Thymus (tissue), 11 donors: Measurements from ENCODE around the gene MTA2. TPM values are rescaled to one million over a fixed set of nuclear protein-coding genes. Genes with fewer than 3 reads are reported as not detected.

Experiments
- DNase-seq, 9 donors: peaks; one replicate each; pipeline ENCODE4 v3.0.0-alpha.2; 2013; ENCODE audit warnings: low spot score in 9 of 9, low read depth in 6 of 9, missing footprints in 1 of 9
- H3K27ac ChIP-seq, 2 donors: one replicate each; pipeline ENCODE4 v1.5.1; 2013; ENCODE audit warnings: control low read depth in 1 of 2, low read depth in 1 of 2, low read length in 1 of 2, mild to moderate bottlenecking in 1 of 2, moderate library complexity in 1 of 2
- H3K27me3 ChIP-seq, 2 donors: one replicate each; pipeline ENCODE4 v1.5.1; 2013; ENCODE audit warnings: low read length in 1 of 2; ENCODE audit not compliant: control insufficient read depth in 2 of 2, insufficient read depth in 1 of 2
- H3K36me3 ChIP-seq, 2 donors: one replicate each; pipeline ENCODE4 v1.5.1; 2013; ENCODE audit warnings: low read length in 1 of 2, mild to moderate bottlenecking in 1 of 2, moderate library complexity in 1 of 2; ENCODE audit not compliant: control insufficient read depth in 2 of 2, insufficient read depth in 2 of 2
- H3K4me1 ChIP-seq, 2 donors: one replicate each; pipeline ENCODE4 v1.5.1; 2013; ENCODE audit warnings: low read length in 2 of 2; ENCODE audit not compliant: control insufficient read depth in 2 of 2, insufficient read depth in 2 of 2
- H3K4me3 ChIP-seq, 2 donors: one replicate each; pipeline ENCODE4 v1.5.1; 2013; ENCODE audit warnings: low read length in 2 of 2, control low read depth in 1 of 2, mild to moderate bottlenecking in 1 of 2
- H3K9me3 ChIP-seq, 2 donors: one replicate each; pipeline ENCODE4 v1.5.1; 2013; ENCODE audit warnings: low read length in 1 of 2, mild to moderate bottlenecking in 1 of 2; ENCODE audit not compliant: control insufficient read depth in 2 of 2, insufficient read depth in 1 of 2
- WGBS: extraction: QIAGEN DNeasy Blood & Tissue Kit; methylation state at CpG from one replicate; pipeline ENCODE4 v1.1.7; 2013; 5-methylcytosine and 5-hydroxymethylcytosine counted together
- polyA plus RNA-seq: library from polyadenylated mRNA; stranded (reverse); fragments of 200-250 nt; gene quantifications from one replicate; pipeline ENCODE4 v1.2.3, GENCODE V29; 2013
- total RNA-seq: library from RNA; stranded (reverse); fragments of 120-200 nt; gene quantifications from one replicate; pipeline ENCODE4 v1.2.4, GENCODE V29; 2013
- donor health status: healthy.

MTA2 gene
- total and polyA plus RNA-seq, 2 donors: 79.3 to 121 TPM

DNA sequence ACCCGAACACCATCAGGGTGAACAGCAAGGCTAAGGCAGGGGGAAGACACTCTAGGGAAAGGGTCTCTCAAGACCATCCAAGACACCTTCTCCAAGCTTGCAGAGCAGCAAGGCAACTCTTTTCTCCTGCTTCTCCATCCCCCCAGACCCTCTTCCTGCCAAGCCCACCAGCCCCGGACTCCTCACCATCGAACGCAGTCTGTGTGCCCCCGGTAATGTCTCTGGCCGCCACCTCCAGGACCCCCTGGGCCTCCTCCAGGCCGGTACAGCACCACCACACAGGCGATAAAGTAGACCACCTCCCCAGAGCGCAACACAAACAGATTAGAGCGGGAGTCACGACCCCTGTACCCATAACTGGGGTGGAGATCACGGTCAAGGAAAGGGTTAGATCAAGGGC is 7.1 kb upstream of the MTA2 start:
- H3K4me3 ChIP-seq: no peak overlapping the region
- DNase-seq: no peak
- 99% methylated on average over 12 of the region's 12 CpGs for WGBS
- H3K27ac ChIP-seq: no peak overlapping the region
- peaks cover 25 to 26% of the 10 kb centered on the region in 2 donors for H3K36me3 ChIP-seq
- H3K9me3 ChIP-seq: no peaks in the 10 kb centered on the region
- H3K27me3 ChIP-seq: no peaks in the 10 kb centered on the region
- H3K4me1 ChIP-seq: peaks cover 0 to 22% of the 10 kb centered on the region in 2 donors

DNA sequence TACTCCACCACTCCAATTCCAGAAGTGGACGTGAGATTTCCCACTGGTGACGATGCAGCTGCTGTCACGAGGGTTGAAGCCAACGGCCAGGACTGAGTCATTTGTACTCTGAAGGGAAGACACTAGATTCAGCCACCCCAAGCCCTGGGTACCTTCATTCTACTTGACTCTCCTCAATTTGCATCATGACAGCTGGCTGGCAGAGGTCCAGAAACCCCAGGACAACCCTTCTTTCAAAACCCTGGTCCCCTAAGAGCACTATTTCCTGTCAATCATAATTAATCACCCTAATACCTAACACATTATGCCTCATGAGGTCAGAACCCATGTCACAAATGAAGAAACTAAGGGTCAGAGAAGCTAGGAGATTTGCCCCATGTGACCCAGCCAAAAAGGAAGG is 6.0 kb upstream of the MTA2 start:
- H3K27ac ChIP-seq: no peak overlapping the region
- H3K27me3 ChIP-seq: peaks cover 0 to 4% of the 10 kb centered on the region in 2 donors
- no peak for DNase-seq
- peaks cover 25 to 29% of the 10 kb centered on the region in 2 donors for H3K36me3 ChIP-seq
- no peaks in the 10 kb centered on the region for H3K9me3 ChIP-seq
- peaks cover 0 to 22% of the 10 kb centered on the region in 2 donors for H3K4me1 ChIP-seq
- no peak overlapping the region for H3K4me3 ChIP-seq
- 87% methylated on average over 4 of the region's 4 CpGs for WGBS

DNA sequence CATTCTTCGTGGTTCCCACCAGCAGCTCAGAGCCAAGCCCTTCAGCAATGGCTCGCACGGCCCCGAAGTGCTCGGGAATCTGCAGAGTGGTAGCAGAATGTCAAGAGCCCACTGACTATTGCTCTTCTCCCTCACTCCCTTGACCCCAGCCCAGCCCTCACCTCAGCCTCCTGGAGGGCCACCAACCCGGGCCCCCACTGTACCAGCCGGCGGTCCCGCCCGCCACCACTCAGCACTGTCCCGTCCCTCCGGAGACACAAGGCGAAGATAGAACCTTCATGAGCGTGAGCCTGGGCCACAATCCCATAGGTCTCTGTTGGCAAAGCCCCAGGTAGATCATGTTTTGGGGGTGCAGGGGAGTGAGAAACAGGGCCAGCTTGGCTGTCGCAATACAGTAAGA is 4.2 kb upstream of the MTA2 start:
- no peak overlapping the region for H3K4me3 ChIP-seq
- no peaks in the 10 kb centered on the region for H3K9me3 ChIP-seq
- peaks cover 6 to 20% of the 10 kb centered on the region in 2 donors for H3K4me1 ChIP-seq
- H3K27ac ChIP-seq: no peak overlapping the region
- 97% methylated on average over 15 of the region's 15 CpGs for WGBS
- peaks cover 0 to 5% of the 10 kb centered on the region in 2 donors for H3K27me3 ChIP-seq
- H3K36me3 ChIP-seq: peaks cover 25 to 29% of the 10 kb centered on the region in 2 donors
- DNase-seq: no peak

DNA sequence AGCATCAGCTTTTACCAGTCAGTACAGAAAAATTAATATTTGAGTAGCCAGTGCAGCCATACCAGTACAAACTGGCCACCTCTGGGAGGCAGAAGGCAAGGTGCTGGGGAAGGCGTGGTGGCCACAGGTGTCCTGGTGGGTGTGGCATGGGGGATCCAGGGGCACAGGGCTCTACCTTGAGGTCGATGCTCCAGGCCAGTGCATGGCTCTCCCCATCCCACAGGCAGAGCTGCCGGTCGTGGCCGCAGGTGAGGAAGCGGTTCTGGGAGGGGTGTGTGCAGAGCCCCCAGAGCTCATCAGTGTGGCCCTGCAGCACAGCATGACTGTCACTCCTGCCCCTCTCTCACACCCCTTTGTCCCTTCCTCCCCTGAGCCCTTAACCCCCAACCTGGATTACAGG is 3.8 kb upstream of the MTA2 start:
- Histone ChIP-seq H3K4me3 (no peak overlapping the region), H3K36me3 (peaks cover 25 to 26% of the 10 kb centered on the region in 2 donors), H3K4me1 (peaks cover 6 to 22% of the 10 kb centered on the region in 2 donors), H3K27me3 (peaks cover 0 to 5% of the 10 kb centered on the region in 2 donors), H3K9me3 (no peaks in the 10 kb centered on the region), H3K27ac (no peak overlapping the region)
- no peak for DNase-seq
- 95% methylated on average over 6 of the region's 6 CpGs for WGBS

DNA sequence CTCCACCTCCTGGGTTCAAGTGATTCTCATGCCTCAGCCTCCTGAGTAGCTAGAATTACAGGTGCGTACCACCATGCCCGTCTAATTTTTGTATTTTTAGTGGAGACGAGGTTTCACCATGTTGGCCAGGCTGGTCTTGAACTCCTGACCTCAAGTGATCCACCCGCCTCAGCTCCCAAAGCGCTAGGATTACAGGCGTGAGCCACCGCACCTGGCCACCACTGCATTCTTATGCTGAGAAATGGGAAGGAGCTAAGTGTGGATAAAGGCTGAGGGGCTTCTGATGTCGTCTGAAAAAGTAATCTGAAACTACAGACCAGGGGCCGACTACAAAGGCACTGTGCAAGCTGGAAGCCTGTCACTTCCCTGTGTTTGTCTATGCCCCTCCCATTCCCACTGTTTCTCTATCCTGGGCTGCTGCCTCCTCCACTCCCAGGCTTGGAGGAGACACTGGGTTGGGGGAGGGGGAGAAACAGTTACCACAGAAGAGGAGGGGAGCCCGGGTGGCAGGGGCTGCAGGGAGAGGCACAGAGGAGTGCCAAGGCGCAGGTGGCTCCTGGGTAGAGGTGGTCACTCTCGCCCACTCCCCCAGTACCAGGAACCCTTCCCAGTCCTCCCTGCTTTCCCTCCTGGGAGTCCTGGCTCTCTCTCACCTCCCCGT is 2.9 kb upstream of the MTA2 start:
- Histone ChIP-seq H3K27ac (no peak overlapping the region), H3K36me3 (peaks cover 19 to 28% of the 10 kb centered on the region in 2 donors), H3K4me1 (peaks cover 10 to 29% of the 10 kb centered on the region in 2 donors), H3K4me3 (no peak overlapping the region), H3K9me3 (no peaks in the 10 kb centered on the region), H3K27me3 (peaks cover 0 to 5% of the 10 kb centered on the region in 2 donors)
- 96% methylated on average over 13 of the region's 13 CpGs for WGBS
- DNase-seq: no peak

DNA sequence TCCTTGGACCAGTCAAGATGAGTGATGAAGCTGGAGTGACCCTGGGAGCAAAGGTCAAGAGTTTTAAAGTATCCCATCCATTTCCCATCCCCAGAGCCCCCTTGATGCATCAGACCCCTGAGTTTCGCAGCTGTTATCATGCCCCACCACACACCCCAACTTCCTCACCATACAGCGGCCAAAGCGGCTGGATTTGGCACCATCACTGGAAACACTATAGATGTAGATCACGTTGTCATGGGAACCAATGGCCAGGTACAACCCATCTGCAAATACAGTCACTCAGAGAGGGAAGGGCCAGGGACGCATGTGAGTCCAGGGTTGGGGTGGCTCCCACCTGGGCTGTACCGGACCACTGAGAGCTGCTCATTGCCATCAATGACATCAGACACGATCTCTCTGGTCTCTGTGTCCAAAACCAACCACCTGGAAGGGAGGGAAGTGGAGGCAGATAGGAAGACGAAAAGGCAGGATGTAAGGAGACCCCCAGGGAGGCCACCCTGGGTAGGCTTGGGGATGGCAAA is 2.2 kb upstream of the MTA2 start:
- H3K27ac ChIP-seq: no peak overlapping the region
- no peak for DNase-seq
- peaks cover 11 to 36% of the 10 kb centered on the region in 2 donors for H3K4me1 ChIP-seq
- H3K27me3 ChIP-seq: peaks cover 0 to 5% of the 10 kb centered on the region in 2 donors
- H3K9me3 ChIP-seq: no peaks in the 10 kb centered on the region
- WGBS: 97% methylated on average over 8 of the region's 8 CpGs
- H3K36me3 ChIP-seq: peaks cover 19 to 32% of the 10 kb centered on the region in 2 donors
- no peak overlapping the region for H3K4me3 ChIP-seq

DNA sequence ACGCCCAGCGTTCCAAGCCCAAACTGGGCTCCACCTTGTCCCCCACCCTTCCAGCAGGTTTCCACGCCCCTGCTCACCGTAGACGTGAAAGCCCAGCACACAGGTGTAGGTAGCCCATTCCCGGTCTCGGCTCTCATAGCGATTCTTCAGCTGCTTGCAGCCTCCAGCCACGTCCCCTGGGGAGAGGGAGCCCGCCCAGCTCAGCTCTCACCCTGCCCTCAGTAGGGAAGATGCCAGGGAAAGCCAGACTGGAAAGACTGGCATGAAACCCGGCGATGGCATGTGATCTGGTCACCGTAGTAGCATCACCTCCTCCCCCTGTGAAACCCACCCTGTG is 1.4 kb upstream of the MTA2 start:
- WGBS: 96% methylated on average over 13 of the region's 13 CpGs
- H3K27me3 ChIP-seq: peaks cover 0 to 5% of the 10 kb centered on the region in 2 donors
- H3K36me3 ChIP-seq: peaks cover 17 to 37% of the 10 kb centered on the region in 2 donors
- peaks cover 15 to 44% of the 10 kb centered on the region in 2 donors for H3K4me1 ChIP-seq
- no peaks in the 10 kb centered on the region for H3K9me3 ChIP-seq
- no peak for DNase-seq
- no peak overlapping the region for H3K27ac ChIP-seq
- H3K4me3 ChIP-seq: peak overlapping the region in 1 of 2 donors; percentile 100

DNA sequence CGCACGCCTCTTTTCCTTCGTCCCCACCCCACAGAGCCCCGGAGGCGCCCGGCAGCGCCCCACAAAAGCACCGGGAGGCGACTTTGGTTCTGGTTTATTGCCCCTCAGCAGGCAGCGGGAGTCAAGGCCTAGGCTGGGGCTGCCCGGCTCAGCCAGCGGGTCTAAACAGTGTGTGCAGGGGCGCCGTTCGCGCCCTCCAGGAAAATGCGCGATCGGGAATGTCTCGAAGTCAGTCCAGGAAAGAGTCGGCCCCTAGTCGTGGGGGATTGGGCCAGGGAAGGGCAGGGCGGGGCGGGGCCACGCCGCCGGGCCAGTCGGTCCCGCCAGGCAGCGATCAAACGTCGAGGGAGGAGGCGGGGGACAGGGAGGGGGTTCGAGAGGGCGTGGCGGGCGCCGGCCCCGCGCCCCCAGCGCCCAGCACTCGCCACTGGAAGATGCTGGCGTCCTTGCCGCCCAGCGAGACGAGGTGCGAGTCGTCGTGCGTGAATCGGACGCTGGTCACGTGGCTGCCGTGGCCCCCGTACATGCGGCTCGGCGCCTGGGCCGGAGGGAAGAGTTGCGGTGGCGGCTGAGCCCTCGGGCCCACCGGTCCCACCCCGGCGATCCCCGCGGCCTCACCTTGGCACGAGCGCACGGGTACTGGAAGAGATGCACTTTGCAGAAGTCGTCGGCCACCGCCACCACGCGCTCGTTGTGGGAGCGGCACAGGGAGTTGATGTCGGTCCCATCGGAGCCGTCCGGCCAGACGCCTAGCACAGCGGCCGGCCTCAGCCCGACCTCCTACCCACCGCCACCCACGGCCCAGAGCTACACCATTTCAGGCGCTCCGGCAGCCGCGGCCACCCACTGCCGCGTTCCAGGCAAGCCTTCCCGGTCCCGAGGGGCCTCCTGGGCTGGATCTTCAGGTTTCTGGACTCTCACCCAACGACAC is 741 bp upstream of the MTA2 start:
- Histone ChIP-seq H3K27ac (peak overlapping the region; percentile 85 to 87), H3K4me3 (peak overlapping the region; percentile 90 to 100), H3K4me1 (peaks cover 15 to 48% of the 10 kb centered on the region in 2 donors), H3K9me3 (no peaks in the 10 kb centered on the region), H3K36me3 (peaks cover 21 to 44% of the 10 kb centered on the region in 2 donors), H3K27me3 (peaks cover 0 to 5% of the 10 kb centered on the region in 2 donors)
- WGBS: 52% methylated on average over 96 of the region's 96 CpGs
- peak in 1 of 9 donors; percentile 44 for DNase-seq

DNA sequence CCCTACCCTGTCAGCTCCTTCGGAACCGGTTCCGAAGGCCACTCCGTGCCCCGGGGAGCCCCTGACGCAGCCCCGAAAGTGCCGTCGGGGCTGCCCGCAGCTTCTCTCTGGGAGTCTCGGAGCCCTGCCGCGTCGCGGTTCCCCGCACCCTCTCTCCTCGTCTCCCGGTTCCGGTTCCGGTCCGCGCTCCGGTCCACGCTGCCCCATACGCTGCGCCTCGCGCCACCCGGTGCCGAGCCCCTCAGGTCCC is 618 bp downstream of the MTA2 start:
- Histone ChIP-seq H3K4me3 (peak overlapping the region; percentile 90 to 100), H3K27ac (peak overlapping the region; percentile 87 to 95), H3K9me3 (no peaks in the 10 kb centered on the region), H3K4me1 (peaks cover 15 to 48% of the 10 kb centered on the region in 2 donors), H3K36me3 (peaks cover 33 to 50% of the 10 kb centered on the region in 2 donors), H3K27me3 (peaks cover 0 to 5% of the 10 kb centered on the region in 2 donors)
- under 1% methylated on average over 30 of the region's 30 CpGs for WGBS
- peak in 1 of 9 donors; percentile 28 for DNase-seq
